SH-SY5Y (cell line): Measurements from ENCODE around the gene LRCH1.

Experiments used
- GATA2 ChIP-seq: IDR thresholded peaks from 2 replicates; pipeline ENCODE4 v1.6.1; 2011; ENCODE audit warnings: mild to moderate bottlenecking, low read depth, low read length
- GATA3 ChIP-seq: IDR thresholded peaks from 2 replicates; pipeline ENCODE4 v1.6.1; 2011; ENCODE audit warnings: low read depth, mild to moderate bottlenecking, low read length, moderate library complexity

GRCh38 chr13:46654951-46655350 is 102.0 kb downstream of the LRCH1 start:
- TF ChIP-seq GATA2 (no peak), GATA3 (no peak)
